NK-92 treated with Interleukin-12 subunit alpha and Interleukin-12 subunit beta, amount 100 ng/mL, for 24 hours (cell line): ENCODE data around the gene IPCEF1.

Experiments
- DNase-seq: peaks from one replicate; lab custom pipeline; 2025; lab: John Stamatoyannopoulos, UW

Gene IPCEF1

GRCh38 chr6:154246723-154247118 is 109.9 kb downstream of the IPCEF1 start:
- no peak for DNase-seq

GRCh38 chr6:154245506-154245905 is 111.1 kb downstream of the IPCEF1 start:
- no peak for DNase-seq

- no peak for DNase-seq
These were observed 112.5 kb downstream of the IPCEF1 start for GRCh38 chr6:154243793-154244750.

GRCh38 chr6:154242617-154243357 is 113.8 kb downstream of the IPCEF1 start:
- DNase-seq = no peak

- DNase-seq = no peak
These were observed 115.0 kb downstream of the IPCEF1 start for GRCh38 chr6:154241581-154241980.

GRCh38 chr6:154241061-154241460 is 115.5 kb downstream of the IPCEF1 start:
- DNase-seq = peak; percentile 23

GRCh38 chr6:154239392-154239791 is 117.2 kb downstream of the IPCEF1 start:
- DNase-seq = no peak

- no peak for DNase-seq
These were observed 117.8 kb downstream of the IPCEF1 start for GRCh38 chr6:154238831-154239230.

- DNase-seq = no peak
These were observed 119.8 kb downstream of the IPCEF1 start for GRCh38 chr6:154236646-154237301.

- DNase-seq = no peak
These were observed 122.4 kb downstream of the IPCEF1 start for GRCh38 chr6:154234019-154234772.

GRCh38 chr6:154233383-154233782 is 123.2 kb downstream of the IPCEF1 start:
- no peak for DNase-seq

- DNase-seq = no peak
These were observed 124.3 kb downstream of the IPCEF1 start for GRCh38 chr6:154232013-154232910.

- no peak for DNase-seq
These were observed 125.5 kb downstream of the IPCEF1 start for GRCh38 chr6:154230910-154231595.

GRCh38 chr6:154230393-154230792 is 126.2 kb downstream of the IPCEF1 start:
- no peak for DNase-seq

- no peak for DNase-seq
These were observed 126.8 kb downstream of the IPCEF1 start for GRCh38 chr6:154229786-154230185.

- no peak for DNase-seq
These were observed 128.1 kb downstream of the IPCEF1 start for GRCh38 chr6:154228521-154228905.

GRCh38 chr6:154227862-154228520 is 128.6 kb downstream of the IPCEF1 start:
- DNase-seq = no peak

- no peak for DNase-seq
These were observed 130.1 kb downstream of the IPCEF1 start for GRCh38 chr6:154226461-154226860.

GRCh38 chr6:154223296-154223695 is 133.3 kb downstream of the IPCEF1 start:
- DNase-seq = no peak

- DNase-seq = no peak
These were observed 133.9 kb downstream of the IPCEF1 start for GRCh38 chr6:154222716-154223115.
